ENCODE results near the gene REEP1.

Gene REEP1

DNA sequence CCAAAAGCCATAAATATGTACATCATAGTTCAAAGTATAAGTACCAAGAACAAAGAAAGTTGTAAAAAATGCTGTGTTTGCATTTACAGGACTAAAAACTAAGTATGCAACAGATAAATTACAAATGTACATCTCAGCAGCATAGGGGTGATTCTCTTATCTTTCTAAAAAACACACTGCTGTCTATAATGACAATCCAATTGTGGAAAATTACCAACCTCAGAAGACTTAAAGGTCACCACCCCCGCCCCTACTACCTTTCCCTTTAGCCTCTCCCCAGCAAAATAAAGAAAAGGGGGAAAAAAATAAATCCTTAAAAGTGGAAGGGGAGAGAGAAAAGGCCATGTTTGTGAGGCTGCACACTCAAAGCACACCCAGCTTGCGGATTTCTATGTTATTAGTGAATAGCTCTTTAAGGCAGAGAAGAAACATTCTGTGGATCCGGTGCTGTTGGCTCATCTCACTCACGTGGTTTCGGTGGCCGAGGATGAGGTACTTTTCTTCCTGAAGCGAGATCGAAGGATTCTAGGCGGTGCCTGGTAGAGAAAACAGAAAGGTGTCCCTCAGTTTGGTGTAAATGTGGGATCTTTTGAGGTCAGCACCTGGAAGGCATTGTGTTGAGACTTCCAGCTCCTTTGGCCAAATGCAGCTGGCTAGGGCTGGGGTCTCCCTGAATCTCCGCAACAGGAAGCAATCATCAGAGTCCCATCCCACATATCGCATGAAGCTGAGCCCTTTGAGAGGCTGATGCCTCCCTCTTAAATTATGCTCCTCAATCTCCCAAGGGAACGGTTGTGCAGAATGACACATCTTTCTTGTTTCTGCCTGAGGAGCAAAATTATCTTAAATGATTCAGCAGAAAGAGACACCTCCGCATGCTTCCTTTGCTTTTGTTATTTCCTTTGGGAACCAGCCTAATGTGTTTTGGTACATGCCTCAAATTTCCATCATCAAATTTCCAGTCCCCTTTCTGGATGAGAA, 120.6 kb downstream of the REEP1 start:
- TF ChIP-seq, protein P1, sequence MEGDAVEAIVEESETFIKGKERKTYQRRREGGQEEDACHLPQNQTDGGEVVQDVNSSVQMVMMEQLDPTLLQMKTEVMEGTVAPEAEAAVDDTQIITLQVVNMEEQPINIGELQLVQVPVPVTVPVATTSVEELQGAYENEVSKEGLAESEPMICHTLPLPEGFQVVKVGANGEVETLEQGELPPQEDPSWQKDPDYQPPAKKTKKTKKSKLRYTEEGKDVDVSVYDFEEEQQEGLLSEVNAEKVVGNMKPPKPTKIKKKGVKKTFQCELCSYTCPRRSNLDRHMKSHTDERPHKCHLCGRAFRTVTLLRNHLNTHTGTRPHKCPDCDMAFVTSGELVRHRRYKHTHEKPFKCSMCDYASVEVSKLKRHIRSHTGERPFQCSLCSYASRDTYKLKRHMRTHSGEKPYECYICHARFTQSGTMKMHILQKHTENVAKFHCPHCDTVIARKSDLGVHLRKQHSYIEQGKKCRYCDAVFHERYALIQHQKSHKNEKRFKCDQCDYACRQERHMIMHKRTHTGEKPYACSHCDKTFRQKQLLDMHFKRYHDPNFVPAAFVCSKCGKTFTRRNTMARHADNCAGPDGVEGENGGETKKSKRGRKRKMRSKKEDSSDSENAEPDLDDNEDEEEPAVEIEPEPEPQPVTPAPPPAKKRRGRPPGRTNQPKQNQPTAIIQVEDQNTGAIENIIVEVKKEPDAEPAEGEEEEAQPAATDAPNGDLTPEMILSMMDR (IDR thresholded peaks at IDR 0.05; ENCODE audit: borderline replicate concordance, control extremely low read depth, extremely low read depth, insufficient read depth, missing control alignments), result no peak
- no peak for DNase-seq (ENCODE audit: low spot score)
- in situ Hi-C loops (cut with MboI; ENCODE audit: low sequenced_read_pairs, unreplicated experiment), result no loop called here

DNA sequence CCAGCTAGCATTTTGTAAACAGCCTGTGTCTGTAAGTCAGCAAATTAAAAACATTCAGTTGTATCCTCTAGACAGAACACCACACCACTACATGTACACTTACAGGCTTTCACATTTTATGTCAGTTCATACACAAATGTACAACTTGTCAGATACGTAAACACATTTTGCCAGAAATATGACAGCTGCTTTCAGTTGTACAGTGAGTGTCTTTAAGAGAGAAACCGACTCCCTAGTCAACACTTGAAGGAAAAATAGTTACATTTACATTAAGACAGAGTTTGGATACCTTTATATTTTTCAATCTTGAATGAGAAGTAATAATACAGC, 123.0 kb downstream of the REEP1 start:
- in situ Hi-C loops (cut with MboI; ENCODE audit: low sequenced_read_pairs, unreplicated experiment), result no loop called here
- TF ChIP-seq, protein P1 (IDR thresholded peaks at IDR 0.05; ENCODE audit: borderline replicate concordance, control extremely low read depth, extremely low read depth, insufficient read depth, missing control alignments), result no peak
- DNase-seq (ENCODE audit: low spot score), result no peak

DNA sequence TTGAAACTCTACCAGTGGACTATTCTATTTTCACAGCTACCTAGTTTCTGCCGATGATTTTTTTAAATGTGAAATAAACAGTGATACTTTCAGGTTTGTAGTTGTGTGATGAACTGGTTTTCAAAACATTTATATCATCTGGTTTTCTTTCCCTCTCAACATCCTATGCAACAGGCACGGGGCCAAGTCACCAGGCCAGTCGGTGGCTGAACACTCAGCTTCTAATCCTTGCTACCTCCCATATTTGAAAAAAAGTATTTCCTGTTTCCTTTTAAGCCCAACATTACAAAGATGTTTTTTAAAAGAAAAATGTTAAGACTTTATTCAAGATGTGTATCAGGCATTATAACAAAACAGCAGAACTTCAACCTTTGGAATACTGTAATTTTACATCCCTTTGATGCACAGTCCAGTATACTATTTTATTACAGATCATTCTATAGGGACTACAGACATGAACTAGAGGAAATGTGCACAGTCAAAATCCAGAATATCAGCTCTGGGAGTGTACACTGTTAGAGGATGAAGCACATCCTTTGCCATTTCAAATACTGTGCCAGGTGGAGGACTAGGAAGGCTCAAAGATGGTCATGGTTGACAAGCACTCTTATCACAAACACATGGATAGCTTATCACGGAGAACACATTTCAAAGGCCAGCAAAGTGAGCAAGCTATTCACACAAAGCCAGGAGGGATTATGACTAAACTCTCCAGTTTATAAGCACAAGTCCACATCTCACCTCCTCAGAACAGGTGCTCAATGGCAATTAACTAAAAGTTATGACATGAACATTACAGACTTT, 123.5 kb downstream of the REEP1 start:
- no peak for DNase-seq (ENCODE audit: low spot score)
- TF ChIP-seq, protein P1 (IDR thresholded peaks at IDR 0.05; ENCODE audit: borderline replicate concordance, control extremely low read depth, extremely low read depth, insufficient read depth, missing control alignments), result no peak
- in situ Hi-C loops (cut with MboI; ENCODE audit: low sequenced_read_pairs, unreplicated experiment), result no loop called here

DNA sequence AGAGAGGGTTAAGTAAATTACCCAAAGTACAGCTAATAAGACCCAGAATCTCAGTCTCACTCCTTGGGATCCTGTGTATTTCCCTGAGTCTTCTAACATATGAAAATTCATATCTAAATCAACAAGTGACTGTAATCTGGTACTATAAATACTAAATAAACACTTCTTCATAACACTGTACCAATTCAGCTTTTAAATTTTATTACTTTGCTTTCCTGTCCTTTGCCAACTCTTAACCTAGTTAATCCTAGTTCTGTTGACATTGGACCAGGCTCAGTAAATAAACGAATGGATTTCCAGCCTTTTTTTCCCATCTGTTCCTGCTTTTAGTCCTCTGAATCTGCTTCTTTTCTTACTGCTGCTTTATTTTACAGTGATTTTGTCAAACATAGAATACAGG, 124.4 kb downstream of the REEP1 start:
- TF ChIP-seq, protein P1 (IDR thresholded peaks at IDR 0.05; ENCODE audit: borderline replicate concordance, control extremely low read depth, extremely low read depth, insufficient read depth, missing control alignments), result no peak
- in situ Hi-C loops (cut with MboI; ENCODE audit: low sequenced_read_pairs, unreplicated experiment), result no loop called here
- DNase-seq (ENCODE audit: low spot score), result no peak

DNA sequence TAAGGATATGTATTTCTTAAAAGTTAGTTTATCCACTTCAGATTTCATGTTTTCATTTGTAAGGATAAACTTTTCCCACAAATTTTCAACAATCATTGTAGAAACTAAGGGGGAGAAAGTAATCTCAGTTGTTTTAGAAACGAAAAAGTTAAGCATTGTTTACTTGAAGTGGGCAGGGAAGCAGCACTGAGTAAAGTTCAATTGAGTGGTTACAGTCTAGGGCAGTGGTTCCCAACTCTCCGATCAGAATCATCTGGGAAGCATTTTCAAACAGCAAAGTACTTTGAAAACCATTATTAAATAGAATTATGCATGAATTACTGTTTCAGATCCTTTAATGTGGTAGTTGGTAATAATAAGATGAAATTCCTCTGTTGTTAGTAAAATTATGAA, 125.6 kb downstream of the REEP1 start:
- TF ChIP-seq, protein P1 (IDR thresholded peaks at IDR 0.05; ENCODE audit: borderline replicate concordance, control extremely low read depth, extremely low read depth, insufficient read depth, missing control alignments), result no peak
- in situ Hi-C loops (cut with MboI; ENCODE audit: low sequenced_read_pairs, unreplicated experiment), result no loop called here
- no peak for DNase-seq (ENCODE audit: low spot score)

DNA sequence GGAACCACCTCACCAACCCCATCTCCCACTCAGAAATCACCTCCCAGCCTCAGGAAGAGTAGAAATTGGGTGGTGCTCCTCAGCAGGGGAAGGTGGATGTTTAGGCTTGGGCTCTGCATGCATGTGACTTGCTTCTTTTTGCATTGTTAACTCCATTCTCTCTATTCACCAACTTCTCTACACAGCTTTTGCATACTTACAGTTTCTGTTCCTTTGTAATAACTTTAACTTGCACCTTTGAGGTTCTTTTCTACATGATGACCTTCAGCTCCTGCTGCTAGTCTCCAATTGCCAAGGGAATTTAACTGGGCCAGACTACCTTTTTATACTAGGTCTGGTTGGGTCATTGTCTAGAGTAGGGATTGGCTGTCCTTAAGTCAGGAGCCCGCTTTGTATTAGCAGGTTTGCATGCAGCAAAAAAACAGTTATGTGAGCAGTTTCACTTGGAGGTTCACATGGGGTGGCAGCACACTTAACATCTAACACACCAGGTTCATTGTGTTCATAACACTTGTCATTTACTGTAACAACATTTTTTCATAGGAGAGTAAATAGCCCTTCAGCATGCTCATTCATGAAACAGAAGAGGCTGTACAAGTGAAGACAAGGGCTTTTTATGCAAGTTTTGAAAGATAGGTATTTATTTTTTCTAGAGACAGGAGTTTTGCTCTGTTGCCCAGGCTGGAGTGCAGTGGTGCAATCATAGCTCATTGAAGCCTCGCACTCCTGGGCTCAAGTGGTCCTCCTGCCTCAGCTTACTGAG, 126.2 kb downstream of the REEP1 start:
- TF ChIP-seq, protein P1 (IDR thresholded peaks at IDR 0.05; ENCODE audit: borderline replicate concordance, control extremely low read depth, extremely low read depth, insufficient read depth, missing control alignments), result no peak
- DNase-seq (ENCODE audit: low spot score), result no peak
- in situ Hi-C loops (cut with MboI; ENCODE audit: low sequenced_read_pairs, unreplicated experiment), result no loop called here

Data from GM13976 (cell line).